Fibroblast of the aortic adventitia (primary cell): ENCODE results near the gene PROK1. TPM values are rescaled to one million over a fixed set of nuclear protein-coding genes. Genes with fewer than 3 reads are reported as not detected.
A peak's percentile ranks its signal among the peaks of the same experiment; 100 is the strongest.

ENCODE experiments used
- DNase-seq: peaks from one replicate; pipeline ENCODE4 v3.0.0-alpha.2; 2010; ENCODE audit warnings: low read depth
- H3K4me3 ChIP-seq: 2 replicates; pipeline ENCODE4 v1.5.1; 2011; ENCODE audit warnings: low read depth, mild to moderate bottlenecking, control low read depth, low read length, moderate library complexity
- CTCF ChIP-seq: IDR thresholded peaks from 2 replicates; pipeline ENCODE4 v1.5.1; 2011; ENCODE audit warnings: mild to moderate bottlenecking, low read length, control low read depth, inconsistent platforms; ENCODE audit not compliant: insufficient read depth
- total RNA-seq: library from RNA; depleted of rRNA; stranded (reverse); fragments of >200 nt; gene quantifications from 2 replicates; pipeline ENCODE4 v1.2.3, GENCODE V29; 2012; ENCODE audit warnings: low replicate concordance

The PROK1 gene
- total RNA-seq, 1 donor: not detected

- no peak for DNase-seq
- no peak overlapping the region for H3K4me3 ChIP-seq
- no peak for TF ChIP-seq CTCF
Observed at GRCh38 chr1:110474444-110474843, 23.5 kb downstream of the PROK1 start.

- no peak overlapping the region for H3K4me3 ChIP-seq
- TF ChIP-seq CTCF: no peak
- DNase-seq: no peak
Observed at GRCh38 chr1:110475362-110476027, 24.5 kb downstream of the PROK1 start.

- no peak for TF ChIP-seq CTCF
- H3K4me3 ChIP-seq: no peak overlapping the region
- DNase-seq: no peak
Observed at GRCh38 chr1:110476028-110476765, 25.2 kb downstream of the PROK1 start.

GRCh38 chr1:110477041-110477440, 26.1 kb downstream of the PROK1 start:
- no peak for TF ChIP-seq CTCF
- peak; percentile 75 for DNase-seq
- H3K4me3 ChIP-seq: no peak overlapping the region

GRCh38 chr1:110477445-110477957, 26.6 kb downstream of the PROK1 start:
- H3K4me3 ChIP-seq: no peak overlapping the region
- no peak for DNase-seq
- TF ChIP-seq CTCF: peak; percentile 22

- no peak for DNase-seq
- H3K4me3 ChIP-seq: no peak overlapping the region
- TF ChIP-seq CTCF: no peak
Observed at GRCh38 chr1:110477967-110478640, 27.2 kb downstream of the PROK1 start.
